Measurements from ENCODE around the gene RIOX2.

Gene RIOX2

DNA sequence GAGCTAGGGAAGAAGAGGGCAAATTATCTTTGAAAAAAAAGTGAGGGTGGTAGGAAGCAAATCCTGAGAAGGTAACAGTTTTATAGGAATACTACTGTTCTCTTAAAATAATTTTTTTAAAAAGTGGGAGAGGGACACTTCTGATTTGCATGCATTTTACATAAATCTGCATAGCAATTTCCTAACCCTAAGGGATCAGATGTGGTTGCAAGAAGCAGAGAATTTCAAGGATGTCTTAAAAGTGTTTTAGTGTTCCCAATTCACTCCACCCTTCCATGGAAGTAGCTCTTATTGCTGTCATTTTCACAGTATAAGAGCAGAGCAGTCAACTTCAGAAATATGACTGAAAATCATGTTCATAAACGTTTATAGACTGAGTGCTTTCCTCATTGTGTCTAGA, 27.8 kb upstream of the RIOX2 start:
- DNase-seq (ENCODE audit: low read depth): no peak
- TF ChIP-seq, protein P1, sequence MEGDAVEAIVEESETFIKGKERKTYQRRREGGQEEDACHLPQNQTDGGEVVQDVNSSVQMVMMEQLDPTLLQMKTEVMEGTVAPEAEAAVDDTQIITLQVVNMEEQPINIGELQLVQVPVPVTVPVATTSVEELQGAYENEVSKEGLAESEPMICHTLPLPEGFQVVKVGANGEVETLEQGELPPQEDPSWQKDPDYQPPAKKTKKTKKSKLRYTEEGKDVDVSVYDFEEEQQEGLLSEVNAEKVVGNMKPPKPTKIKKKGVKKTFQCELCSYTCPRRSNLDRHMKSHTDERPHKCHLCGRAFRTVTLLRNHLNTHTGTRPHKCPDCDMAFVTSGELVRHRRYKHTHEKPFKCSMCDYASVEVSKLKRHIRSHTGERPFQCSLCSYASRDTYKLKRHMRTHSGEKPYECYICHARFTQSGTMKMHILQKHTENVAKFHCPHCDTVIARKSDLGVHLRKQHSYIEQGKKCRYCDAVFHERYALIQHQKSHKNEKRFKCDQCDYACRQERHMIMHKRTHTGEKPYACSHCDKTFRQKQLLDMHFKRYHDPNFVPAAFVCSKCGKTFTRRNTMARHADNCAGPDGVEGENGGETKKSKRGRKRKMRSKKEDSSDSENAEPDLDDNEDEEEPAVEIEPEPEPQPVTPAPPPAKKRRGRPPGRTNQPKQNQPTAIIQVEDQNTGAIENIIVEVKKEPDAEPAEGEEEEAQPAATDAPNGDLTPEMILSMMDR (IDR thresholded peaks at IDR 0.05; ENCODE audit: low read depth, low read length, missing control alignments): no peak
- H3K4me3 ChIP-seq (ENCODE audit: low read depth, low read length): no peak overlapping the region
- in situ Hi-C loops (cut with HindIII; ENCODE audit: low sequenced_read_pairs): no loop called here

DNA sequence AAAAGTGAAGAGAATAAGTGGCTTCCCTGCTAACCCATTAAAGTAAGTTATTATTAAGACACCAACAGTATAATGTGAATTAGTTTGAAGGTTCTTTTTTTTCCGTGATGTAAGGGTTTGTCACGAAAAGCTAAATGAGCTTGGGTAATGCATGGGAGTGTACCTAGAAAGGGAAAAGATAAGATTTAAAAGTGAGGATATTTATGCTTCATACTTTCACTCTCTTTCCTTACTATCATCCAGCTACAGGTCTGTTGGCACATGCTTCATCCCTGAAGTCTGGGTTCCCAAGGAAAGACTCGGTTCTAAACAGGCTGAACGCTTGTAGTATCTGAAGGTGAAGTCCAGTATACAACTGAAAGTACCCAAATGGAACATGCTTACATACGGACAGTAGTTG, 26.9 kb upstream of the RIOX2 start:
- no peak for DNase-seq (ENCODE audit: low read depth)
- in situ Hi-C loops (cut with HindIII; ENCODE audit: low sequenced_read_pairs): no loop called here
- H3K4me3 ChIP-seq (ENCODE audit: low read depth, low read length): no peak overlapping the region
- TF ChIP-seq, protein P1 (IDR thresholded peaks at IDR 0.05; ENCODE audit: low read depth, low read length, missing control alignments): no peak

DNA sequence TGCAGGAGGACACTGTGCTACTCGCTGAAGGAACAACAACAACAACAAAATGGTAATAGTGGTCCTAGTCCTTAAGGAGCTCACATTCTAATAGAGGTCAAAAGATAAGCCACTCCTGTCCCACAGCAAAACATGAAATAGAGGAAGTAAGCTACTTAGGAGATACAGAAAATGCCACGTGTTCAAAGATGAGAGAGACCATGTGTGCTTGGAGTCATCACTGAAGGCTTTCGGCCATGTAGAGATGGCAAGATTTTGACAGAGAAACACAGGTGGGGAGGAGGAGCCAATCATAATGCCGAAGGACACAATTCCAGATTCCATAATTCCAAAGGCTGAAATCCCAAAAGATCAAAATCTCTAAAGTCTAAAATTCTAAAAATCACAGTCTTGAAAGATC, 24.8 kb upstream of the RIOX2 start:
- no peak for DNase-seq (ENCODE audit: low read depth)
- no peak overlapping the region for H3K4me3 ChIP-seq (ENCODE audit: low read depth, low read length)
- TF ChIP-seq, protein P1 (IDR thresholded peaks at IDR 0.05; ENCODE audit: low read depth, low read length, missing control alignments): no peak
- in situ Hi-C loops (cut with HindIII; ENCODE audit: low sequenced_read_pairs): no loop called here

DNA sequence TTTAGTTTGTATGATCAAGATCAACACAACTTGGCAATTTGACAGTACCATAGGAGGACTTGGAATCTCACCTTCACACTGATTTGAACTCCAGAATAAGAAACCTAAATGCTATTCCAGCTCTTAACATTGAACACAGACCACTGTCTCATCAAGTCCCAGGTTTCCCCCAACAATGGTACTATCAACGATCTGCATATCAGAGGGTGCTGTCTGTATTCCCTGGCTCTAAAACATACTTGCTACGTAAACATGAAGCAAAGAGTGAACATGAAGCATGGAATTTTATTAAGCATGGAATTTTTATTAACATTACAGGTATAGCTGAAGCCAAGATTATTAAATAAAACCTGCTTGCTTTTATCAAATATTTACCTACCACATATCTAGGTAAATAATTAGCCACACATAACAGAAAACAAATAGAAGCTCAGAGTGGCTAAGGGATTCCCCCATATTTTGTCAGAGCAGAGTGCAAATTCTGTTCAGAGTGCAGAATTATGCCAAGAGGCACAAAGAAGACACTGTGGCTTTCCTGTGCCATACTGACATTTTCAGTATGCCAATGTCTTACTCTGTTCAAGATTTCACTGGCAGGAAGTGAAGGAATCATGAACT, 22.2 kb upstream of the RIOX2 start:
- TF ChIP-seq, protein P1 (IDR thresholded peaks at IDR 0.05; ENCODE audit: low read depth, low read length, missing control alignments): no peak
- in situ Hi-C loops (cut with HindIII; ENCODE audit: low sequenced_read_pairs): no loop called here
- DNase-seq (ENCODE audit: low read depth): no peak
- H3K4me3 ChIP-seq (ENCODE audit: low read depth, low read length): no peak overlapping the region

DNA sequence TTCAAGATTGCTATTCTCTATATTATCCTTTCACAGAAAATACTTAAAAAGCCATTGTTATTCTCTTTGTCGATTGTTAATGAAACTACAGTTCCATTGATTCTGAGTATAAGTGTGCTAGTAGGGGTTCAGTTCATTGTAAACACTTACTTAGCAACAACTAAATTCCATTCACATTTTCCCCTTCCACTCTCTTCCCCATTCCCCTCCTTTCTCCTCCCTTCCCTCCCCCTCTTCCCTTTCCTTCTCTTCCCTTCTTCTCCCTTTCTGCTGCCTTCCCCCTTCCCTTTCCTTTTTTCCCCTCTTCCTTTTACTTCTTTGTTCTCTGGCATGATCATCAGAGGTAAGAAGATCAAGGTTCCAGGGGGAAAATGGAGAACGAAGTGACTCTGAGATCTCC, 21.3 kb upstream of the RIOX2 start:
- in situ Hi-C loops (cut with HindIII; ENCODE audit: low sequenced_read_pairs): no loop called here
- TF ChIP-seq, protein P1 (IDR thresholded peaks at IDR 0.05; ENCODE audit: low read depth, low read length, missing control alignments): no peak
- no peak for DNase-seq (ENCODE audit: low read depth)
- H3K4me3 ChIP-seq (ENCODE audit: low read depth, low read length): no peak overlapping the region

DNA sequence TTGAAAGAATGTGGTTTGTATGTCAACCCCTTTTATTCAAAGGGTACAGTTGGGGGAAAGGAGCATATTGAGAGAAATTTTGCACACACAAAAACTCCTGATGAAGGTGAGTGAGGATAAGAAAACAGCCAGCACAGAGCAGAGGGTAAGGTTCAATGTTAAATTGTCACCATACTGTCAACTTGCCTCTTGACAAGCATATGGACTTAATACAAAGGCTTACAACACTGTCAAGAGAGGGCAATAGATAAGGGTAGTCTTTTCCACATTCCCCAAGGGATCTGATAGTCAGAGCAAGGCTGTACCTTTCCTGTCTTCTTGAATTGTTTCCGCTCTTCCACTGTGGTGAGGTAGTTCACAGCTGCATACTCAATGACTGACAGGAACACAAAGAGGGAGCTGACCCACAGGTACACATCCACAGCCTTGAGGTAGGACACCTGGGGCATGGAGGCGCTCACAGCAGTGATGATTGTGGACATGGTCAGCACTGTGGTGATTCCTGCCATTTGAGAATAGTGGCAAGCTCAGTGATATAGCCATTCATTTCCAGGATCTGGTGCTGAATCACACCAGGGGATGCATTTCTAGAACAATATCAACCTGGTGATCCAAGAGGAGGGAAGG, 20.4 kb upstream of the RIOX2 start:
- in situ Hi-C loops (cut with HindIII; ENCODE audit: low sequenced_read_pairs): no loop called here

More for the DNA sequence above, 20.4 kb upstream of the RIOX2 start:
- no peak overlapping the region for H3K4me3 ChIP-seq (ENCODE audit: low read depth, low read length)
- TF ChIP-seq, protein P1 (IDR thresholded peaks at IDR 0.05; ENCODE audit: low read depth, low read length, missing control alignments): no peak
- no peak for DNase-seq (ENCODE audit: low read depth)
